A673 (cell line): ENCODE results near the gene SLC22A5.

Experiments
- CTCF ChIP-seq: fragments of 300-800, 200-600 bp; sonication (generic); conservative IDR thresholded peaks from 2 replicates; pipeline ENCODE4 v1.5.1; 2017; ENCODE audit warnings: low read depth, mild to moderate bottlenecking, antibody characterized with exemption, low read length, moderate library complexity, mixed read lengths
- EZH2 ChIP-seq: fragments of 200-600 bp; sonication (generic); IDR thresholded peaks from 2 replicates; pipeline ENCODE4 v1.6.1; 2017; ENCODE audit warnings: borderline replicate concordance, low read depth, mild to moderate bottlenecking, mixed read lengths, antibody characterized with exemption, low read length; ENCODE audit not compliant: poor library complexity, severe bottlenecking

- TF ChIP-seq CTCF (no peak), EZH2 (no peak)
Measured at GRCh38 chr5:132378580-132378979, 9.1 kb downstream of the SLC22A5 start.
